H1 (cell line): Measurements from ENCODE around the gene ICOSLG. TPM values are rescaled to one million over a fixed set of nuclear protein-coding genes. Genes with fewer than 3 reads are reported as not detected.

Experiments
- CTCF ChIA-PET: fragments of 300-600 bp; sonication (Branson Sonifier 250); formaldehyde crosslinking; loops from one replicate; lab custom pipeline; 2021; ENCODE audit not compliant: partially characterized antibody; lab: Charles Lee
- POLR2A ChIA-PET: fragments of 300-600 bp; sonication (Branson Sonifier 250); formaldehyde crosslinking; loops from one replicate; lab custom pipeline; 2021; ENCODE audit warnings: inconsistent platforms; ENCODE audit not compliant: partially characterized antibody; lab: Charles Lee
- DNase-seq, 2 experiments: peaks; one replicate each; pipeline versions ENCODE4 v3.0.0 to v3.0.0-alpha.2; 2010 to 2022; ENCODE audit warnings: low spot score in 2 of 2, low read depth in 1 of 2, mixed read lengths in 1 of 2
- FAIRE-seq: peaks from 2 replicates; lab custom pipeline; 2011; peaks lifted over from hg19 to GRCh38; lab: Jason Lieb, UNC
- H2AFZ ChIP-seq: 2 replicates; pipeline ENCODE4 v1.8.1; 2012; ENCODE audit warnings: low read length, inconsistent platforms
- H2AK5ac ChIP-seq: 2 replicates; pipeline ENCODE4 v1.6.1; 2013; ENCODE audit warnings: low read depth, low read length
- H2BK120ac ChIP-seq: replicated peaks from 2 replicates; pipeline ENCODE3; 2013; ENCODE audit warnings: low read depth, low read length, inconsistent platforms
- H2BK12ac ChIP-seq: 2 replicates; pipeline ENCODE4 v1.6.1; 2013; ENCODE audit warnings: low read depth, low read length
- H2BK15ac ChIP-seq: 2 replicates; pipeline ENCODE4 v1.6.1; 2013; ENCODE audit warnings: low read length
- H2BK20ac ChIP-seq: 2 replicates; pipeline ENCODE4 v1.6.1; 2013; ENCODE audit warnings: low read length
- H2BK5ac ChIP-seq: 2 replicates; pipeline ENCODE4 v1.6.1; 2013; ENCODE audit warnings: low read depth, low read length
- H3K14ac ChIP-seq: 2 replicates; pipeline ENCODE4 v1.6.1; 2013; ENCODE audit warnings: inconsistent platforms; ENCODE audit not compliant: insufficient read length
- H3K18ac ChIP-seq: 2 replicates; pipeline ENCODE4 v1.6.1; 2013; ENCODE audit warnings: low read length; ENCODE audit errors: extremely low read depth
- H3K23ac ChIP-seq: 2 replicates; pipeline ENCODE4 v1.6.1; 2013; ENCODE audit warnings: inconsistent platforms; ENCODE audit not compliant: insufficient read length
- H3K23me2 ChIP-seq: 2 replicates; pipeline ENCODE4 v1.6.1; 2013; ENCODE audit warnings: low read depth, low read length
- H3K27ac ChIP-seq: 2 replicates; pipeline ENCODE4 v1.6.1; 2011; ENCODE audit warnings: low read depth, low read length, inconsistent platforms
- H3K27me3 ChIP-seq, 4 experiments: replicated peaks in 1 of 4; 1 replicate in 1 of 4; 2 replicates in 3 of 4; pipeline versions ENCODE4 v1.6.1 to v1.8.1; 2011 to 2013; ENCODE audit warnings: low read length in 3 of 4, mild to moderate bottlenecking in 3 of 4, inconsistent platforms in 2 of 4, mixed read lengths in 2 of 4, moderate library complexity in 1 of 4; ENCODE audit not compliant: control insufficient read depth in 3 of 4, insufficient read depth in 3 of 4; ENCODE audit errors: extremely low read depth in 1 of 4
- H3K36me3 ChIP-seq, 4 experiments: 2 replicates each; pipeline versions ENCODE4 v1.6.1 to v1.8.1; 2011 to 2013; ENCODE audit warnings: mild to moderate bottlenecking in 4 of 4, low read length in 3 of 4, moderate library complexity in 2 of 4, control low read depth in 1 of 4, inconsistent platforms in 1 of 4; ENCODE audit not compliant: insufficient read depth in 4 of 4, control insufficient read depth in 2 of 4
- H3K4ac ChIP-seq: replicated peaks from 2 replicates; pipeline ENCODE3; 2013; ENCODE audit warnings: low read length, low read depth, mixed read lengths, inconsistent platforms; ENCODE audit not compliant: insufficient read length
- H3K4me1 ChIP-seq, 4 experiments: replicated peaks in 1 of 4; 1 replicate in 1 of 4; 2 replicates in 3 of 4; pipeline versions ENCODE4 v1.6.1 to v1.8.1; 2011 to 2013; ENCODE audit warnings: low read length in 3 of 4, inconsistent platforms in 2 of 4, mixed read lengths in 1 of 4; ENCODE audit not compliant: insufficient read depth in 4 of 4, control insufficient read depth in 3 of 4
- H3K4me2 ChIP-seq, 2 experiments: 2 replicates each; pipeline versions ENCODE4 v1.6.1 to v1.8.1; 2011 to 2013; ENCODE audit warnings: low read depth in 2 of 2, low read length in 2 of 2, control low read depth in 1 of 2, inconsistent platforms in 1 of 2, mild to moderate bottlenecking in 1 of 2; ENCODE audit not compliant: insufficient read depth in 1 of 2
- H3K4me3 ChIP-seq, 4 experiments: fragments of 200-600, 300-600 bp in 1 of 4; sonication (generic), shearing (Covaris generic), sonication (Bioruptor Twin) in 1 of 4; 2 replicates each; pipeline versions ENCODE4 v1.5.1 to v1.8.1; 2011 to 2016; ENCODE audit warnings: low read length in 4 of 4, low read depth in 3 of 4, control low read depth in 2 of 4, inconsistent platforms in 2 of 4, mild to moderate bottlenecking in 2 of 4, mixed read lengths in 1 of 4, moderate library complexity in 1 of 4; ENCODE audit not compliant: insufficient read depth in 2 of 4; ENCODE audit errors: extremely low read depth in 1 of 4
- H3K56ac ChIP-seq: replicated peaks from 2 replicates; pipeline ENCODE3; 2013; ENCODE audit warnings: low read depth, mild to moderate bottlenecking, mixed read lengths, low read length, inconsistent platforms; ENCODE audit not compliant: insufficient read length
- H3K79me1 ChIP-seq: 2 replicates; pipeline ENCODE4 v1.6.1; 2013; ENCODE audit warnings: low read depth, low read length, control low read depth
- H3K79me2 ChIP-seq, 2 experiments: 2 replicates each; pipeline versions ENCODE4 v1.6.1 to v1.8.1; 2012 to 2013; ENCODE audit warnings: low read length in 2 of 2, mild to moderate bottlenecking in 2 of 2, inconsistent platforms in 1 of 2; ENCODE audit not compliant: insufficient read depth in 2 of 2, control insufficient read depth in 1 of 2
- H3K9ac ChIP-seq, 4 experiments: replicated peaks in 1 of 4; 1 replicate in 1 of 4; 2 replicates in 3 of 4; pipeline versions ENCODE4 v1.6.1 to v1.8.1; 2011 to 2013; ENCODE audit warnings: low read depth in 3 of 4, low read length in 3 of 4, control low read depth in 2 of 4, mild to moderate bottlenecking in 2 of 4, moderate library complexity in 2 of 4, inconsistent platforms in 1 of 4; ENCODE audit errors: extremely low read depth in 1 of 4
- H3K9me3 ChIP-seq, 2 experiments: 2 replicates each; pipeline versions ENCODE4 v1.6.1 to v1.8.1; 2012 to 2013; ENCODE audit warnings: mild to moderate bottlenecking in 2 of 2, moderate library complexity in 2 of 2, control low read depth in 1 of 2, inconsistent platforms in 1 of 2, low read depth in 1 of 2, low read length in 1 of 2, mixed read lengths in 1 of 2; ENCODE audit not compliant: insufficient read depth in 2 of 2
- H4K20me1 ChIP-seq, 2 experiments: replicated peaks in 1 of 2; 2 replicates each; pipeline versions ENCODE3 to v1.8.1; 2011 to 2013; ENCODE audit warnings: inconsistent platforms in 2 of 2, low read length in 2 of 2, mild to moderate bottlenecking in 1 of 2; ENCODE audit not compliant: insufficient read depth in 2 of 2, control insufficient read depth in 1 of 2
- H4K5ac ChIP-seq: 2 replicates; pipeline ENCODE4 v1.6.1; 2013; ENCODE audit warnings: low read length, low read depth, mixed read lengths, inconsistent platforms; ENCODE audit not compliant: insufficient read length
- H4K8ac ChIP-seq: 2 replicates; pipeline ENCODE4 v1.8.0; 2013; ENCODE audit warnings: mild to moderate bottlenecking, moderate library complexity, low read length, inconsistent platforms; ENCODE audit not compliant: insufficient read depth; ENCODE audit errors: extremely low read depth
- H4K91ac ChIP-seq: replicated peaks from 2 replicates; pipeline ENCODE3; 2013; ENCODE audit warnings: low read length, mixed read lengths, inconsistent platforms; ENCODE audit not compliant: insufficient read length
- BACH1 ChIP-seq: IDR thresholded peaks from 2 replicates; pipeline ENCODE4 v1.6.1; 2012; ENCODE audit warnings: low read length, improper control_type of control experiment
- CBX8 ChIP-seq: fragments of 300-800, 300-1000 bp; sonication (generic); IDR thresholded peaks from 2 replicates; pipeline ENCODE4 v1.7.1; 2016; ENCODE audit warnings: low read depth, low read length, borderline replicate concordance
- CHD2 ChIP-seq: IDR thresholded peaks from 2 replicates; pipeline ENCODE4 v1.6.1; 2012; ENCODE audit warnings: low read length, improper control_type of control experiment
- CREB1 ChIP-seq: IDR thresholded peaks from 2 replicates; pipeline ENCODE4 v1.6.1; 2012; ENCODE audit warnings: inconsistent platforms
- EGR1 ChIP-seq: IDR thresholded peaks from 2 replicates; pipeline ENCODE4 v1.6.1; 2011; ENCODE audit warnings: low read depth, low read length, borderline replicate concordance
- MAFK ChIP-seq: IDR thresholded peaks from 2 replicates; pipeline ENCODE4 v1.6.1; 2012; ENCODE audit warnings: low read depth, mild to moderate bottlenecking, improper control_type of control experiment, low read length
- MAX ChIP-seq: IDR thresholded peaks from 2 replicates; pipeline ENCODE4 v1.6.1; 2012; ENCODE audit warnings: inconsistent platforms
- SIN3A ChIP-seq, 2 experiments: IDR thresholded peaks in 1 of 2; conservative IDR thresholded peaks in 1 of 2; 2 replicates each; pipeline ENCODE4 v1.6.1; 2011 to 2012; ENCODE audit warnings: low read length in 2 of 2, improper control_type of control experiment in 1 of 2, low read depth in 1 of 2, mild to moderate bottlenecking in 1 of 2
- YY1 ChIP-seq: IDR thresholded peaks from 2 replicates; pipeline ENCODE4 v1.6.1; 2011; ENCODE audit warnings: low read depth, mild to moderate bottlenecking, low read length
- ZNF274 ChIP-seq: IDR thresholded peaks from 2 replicates; pipeline ENCODE4 v1.7.0; 2012; ENCODE audit warnings: low read length, borderline replicate concordance; ENCODE audit errors: extremely low read depth
- WGBS, 2 experiments: shearing (Covaris generic) in 1 of 2; methylation state at CpG; one replicate each; pipeline versions ENCODE4 v1.1.6 to v1.1.7; 2013 to 2015; ENCODE audit warnings: low lambda C conversion rate in 2 of 2, mixed read lengths in 2 of 2, inconsistent platforms in 1 of 2, low coverage in 1 of 2, missing lambda C conversion rate in 1 of 2; ENCODE audit not compliant: insufficient replicate concordance in 2 of 2, insufficient coverage in 1 of 2, insufficient read length in 1 of 2; ENCODE audit errors: extremely low coverage in 1 of 2, missing lambda C conversion rate in 1 of 2; 5-methylcytosine and 5-hydroxymethylcytosine counted together
- polyA plus RNA-seq, 7 experiments: library from polyadenylated mRNA; depleted of rRNA in 3 of 7; stranded (reverse) in 5 of 7; unstranded in 2 of 7; fragments of >200 nt in 5 of 7; fragments of 200-250 nt in 2 of 7; gene quantifications; 1 replicate in 5 of 7; 2 replicates in 1 of 7; 4 replicates in 1 of 7; pipeline versions ENCODE4 v1.2.1 to v1.2.3, GENCODE V29; 2011 to 2013; ENCODE audit warnings: missing spikeins in 2 of 7, mixed read lengths in 2 of 7
- total RNA-seq: library from RNA; stranded (reverse); fragmentation: NEBNext Ultra II Directional; extraction: Animal tissue kit (Norgen Biotek cat#: 25700); gene quantifications from 2 replicates; pipeline ENCODE4 v1.2.1, GENCODE V29; 2021

Gene ICOSLG
- total and polyA plus RNA-seq, 2 of the 8 experiments (the other 6 are each of a cell fraction or from before 2014, with no cell fraction given) = 2.3 to 5.5 TPM

- Histone ChIP-seq H4K20me1 (no peaks in the 10 kb centered on the region), H3K18ac (no peak overlapping the region), H3K9ac (no peak overlapping the region), H2BK12ac (no peak overlapping the region), H2AFZ (no peak overlapping the region), H2BK5ac (no peak overlapping the region), H3K79me1 (no peaks in the 10 kb centered on the region), H3K79me2 (no peaks in the 10 kb centered on the region), H3K27me3 (peaks cover 0 to 28% (median 17%) of the 10 kb centered on the region in 4 experiments; a peak in 5 of 7 replicates), H2AK5ac (no peak overlapping the region), H3K4me2 (no peak overlapping the region), H3K23ac (no peak overlapping the region), H4K8ac (no peak overlapping the region), H2BK120ac (no peak overlapping the region)
- CTCF ChIA-PET = interaction anchor here (1.5 to 5.3 kb wide), 3 partner anchors 8 to 43 kb away, joined by 3 to 53 read pairs (median 11); no protein-coding TSS in a partner anchor
- TF ChIP-seq SIN3A (conservative IDR thresholded peaks at IDR 0.05 in 1 of 2, IDR thresholded peaks at IDR 0.05 in 1 of 2; ENCODE audit: low read depth in 1 of 2, low read length in 2 of 2) = no peak
- no peak for TF ChIP-seq EGR1
- no peak for TF ChIP-seq YY1
- no peak for TF ChIP-seq BACH1
- TF ChIP-seq MAX = no peak
- no peak for TF ChIP-seq CREB1
- no peak for TF ChIP-seq MAFK
- no peak for TF ChIP-seq CBX8
- TF ChIP-seq CHD2 = no peak
- no peak for TF ChIP-seq ZNF274
- TF ChIP-seq, all 59 proteins: peak for 0
- POLR2A ChIA-PET = no interaction called here
- Histone ChIP-seq H3K4me3 (no peak overlapping the region), H4K91ac (no peak overlapping the region), H3K9me3 (no peaks in the 10 kb centered on the region), H3K27ac (no peak overlapping the region), H2BK15ac (no peak overlapping the region), H3K4me1 (peaks cover 0 to 20% (median 11%) of the 10 kb centered on the region in 4 experiments; a peak in 5 of 7 replicates), H3K14ac (no peak overlapping the region), H3K56ac (no peak overlapping the region), H3K23me2 (no peaks in the 10 kb centered on the region; the same call in 1 of the 2 replicates), H3K4ac (no peak overlapping the region), H4K5ac (no peak overlapping the region), H3K36me3 (no peaks in the 10 kb centered on the region), H2BK20ac (no peak overlapping the region)
- FAIRE-seq = no peak
- DNase-seq = no peak
- WGBS, 2 experiments = 76% methylated on average over 17 of the region's 23 CpGs; no CpG with 5 or more reads in 1 of the 2 experiments
These were observed 47.7 kb upstream of the ICOSLG start for GRCh38 chr21:44288251-44289110.
